Measurements from ENCODE around the gene FHIT.

GRCh38 chr3:59995563-59995962 is 1255.7 kb downstream of the FHIT start:
- TF ChIP-seq CTCF (IDR thresholded peaks at IDR 0.05 in 4 of 5, conservative IDR thresholded peaks at IDR 0.05 in 1 of 5) (no peak), POLR2A (IDR thresholded peaks at IDR 0.05) (no peak)
